GM19468 (cell line): ENCODE measurements around the gene PRSS50.
"Not testable (repeated sequence)": the region's sequence is repeated elsewhere in the genome, so short reads cannot be mapped to it uniquely, and the experiment has no call there.

ENCODE experiments used
- ATAC-seq: cut with Tn5 transposase; IDR thresholded peaks from one replicate; pipeline ENCODE4 v1.9.1; 2021; ENCODE audit warnings: mild to moderate bottlenecking, moderate library complexity, moderate number of reproducible peaks; ENCODE audit not compliant: unreplicated experiment; ENCODE audit errors: extremely low read depth

Gene PRSS50

GRCh38 chr3:46717447-46718231 lies at the start of gene PRSS50:
Gene PRSS50, minus strand, starts transcription at chr3:46717869. Its CDS starts 45 bp downstream, at chr3:46717824.
- ATAC-seq, result no peak

GRCh38 chr3:46764206-46764605 lies 46.5 kb upstream of the PRSS50 start:
- no peak for ATAC-seq

GRCh38 chr3:46763178-46763577 lies 45.5 kb upstream of the PRSS50 start:
- no peak for ATAC-seq

GRCh38 chr3:46759239-46760167 lies 41.8 kb upstream of the PRSS50 start:
- ATAC-seq, result no peak

- no peak for ATAC-seq
Measured at GRCh38 chr3:46756642-46757041, 39.0 kb upstream of the PRSS50 start.

GRCh38 chr3:46755646-46756045 lies 38.0 kb upstream of the PRSS50 start:
- no peak for ATAC-seq

- not testable (repeated sequence) for ATAC-seq
Measured at GRCh38 chr3:46753127-46753526, 35.5 kb upstream of the PRSS50 start.

GRCh38 chr3:46750555-46751038 lies 32.9 kb upstream of the PRSS50 start:
- ATAC-seq, result no peak

- no peak for ATAC-seq
Measured at GRCh38 chr3:46749129-46749528, 31.5 kb upstream of the PRSS50 start.

- ATAC-seq, result no peak
Measured at GRCh38 chr3:46748170-46748569, 30.5 kb upstream of the PRSS50 start.

- ATAC-seq, result no peak
Measured at GRCh38 chr3:46746711-46747110, 29.0 kb upstream of the PRSS50 start.

GRCh38 chr3:46742992-46743585 lies 25.4 kb upstream of the PRSS50 start:
- ATAC-seq, result no peak

GRCh38 chr3:46739565-46739964 lies 21.9 kb upstream of the PRSS50 start:
- ATAC-seq, result not testable (repeated sequence)

- ATAC-seq, result no peak
Measured at GRCh38 chr3:46737329-46737731, 19.7 kb upstream of the PRSS50 start.

- ATAC-seq, result no peak
Measured at GRCh38 chr3:46736006-46736872, 18.6 kb upstream of the PRSS50 start.

GRCh38 chr3:46734773-46735172 lies 17.1 kb upstream of the PRSS50 start:
- no peak for ATAC-seq

GRCh38 chr3:46733026-46733800 lies 15.5 kb upstream of the PRSS50 start:
- ATAC-seq, result no peak

GRCh38 chr3:46731795-46732194 lies 14.1 kb upstream of the PRSS50 start:
- no peak for ATAC-seq

- no peak for ATAC-seq
Measured at GRCh38 chr3:46730819-46731218, 13.2 kb upstream of the PRSS50 start.
